Neural cell (in vitro differentiated cells): ENCODE results near the gene PRELID2.
"Not testable (repeated sequence)": the region's sequence is repeated elsewhere in the genome, so short reads cannot be mapped to it uniquely, and the experiment has no call there.

Source experiments
- CTCF ChIP-seq: fragments of 450-650 bp; IDR thresholded peaks from 2 replicates; pipeline ENCODE4 v1.5.1; 2014; ENCODE audit warnings: antibody characterized with exemption, mild to moderate bottlenecking, moderate library complexity; ENCODE audit not compliant: poor library complexity, severe bottlenecking
- EP300 ChIP-seq: fragments of 450-650 bp; conservative IDR thresholded peaks from 2 replicates; pipeline ENCODE4 v1.6.1; 2014; ENCODE audit warnings: antibody characterized with exemption, mild to moderate bottlenecking, moderate library complexity; ENCODE audit not compliant: poor library complexity, severe bottlenecking
- EZH2 ChIP-seq: fragments of 200-600, 300-800 bp; shearing (Covaris generic), sonication (generic); IDR thresholded peaks from 2 replicates; pipeline ENCODE4 v1.6.1; 2014; ENCODE audit warnings: antibody characterized with exemption, low read length, borderline replicate concordance, mild to moderate bottlenecking; ENCODE audit not compliant: insufficient read depth, poor library complexity, severe bottlenecking
- MXI1 ChIP-seq: fragments of 450-650 bp; conservative IDR thresholded peaks from 2 replicates; pipeline ENCODE4 v1.6.1; 2014; ENCODE audit warnings: antibody characterized with exemption, mild to moderate bottlenecking; ENCODE audit not compliant: poor library complexity, severe bottlenecking
- RAD21 ChIP-seq: fragments of 450-650 bp; conservative IDR thresholded peaks from 2 replicates; pipeline ENCODE4 v1.6.1; 2014; ENCODE audit warnings: antibody characterized with exemption, mild to moderate bottlenecking, moderate library complexity
- REST ChIP-seq: IDR thresholded peaks from 2 replicates; pipeline ENCODE4 v1.6.1; 2012; ENCODE audit warnings: borderline replicate concordance
- SMC3 ChIP-seq: fragments of 450-650 bp; conservative IDR thresholded peaks from 2 replicates; pipeline ENCODE4 v1.6.1; 2014; ENCODE audit warnings: antibody characterized with exemption, mild to moderate bottlenecking, moderate library complexity; ENCODE audit not compliant: poor library complexity

GRCh38 chr5:145864432-145864831 is 29.3 kb upstream of the PRELID2 start:
- TF ChIP-seq CTCF, EP300, SMC3, EZH2, REST, MXI1, RAD21: not testable (repeated sequence)
